Right cardiac atrium (tissue), 5 donors: Measurements from ENCODE around the gene ZYG11B. TPM values are rescaled to one million over a fixed set of nuclear protein-coding genes. Genes with fewer than 3 reads are reported as not detected.
"Not testable (repeated sequence)": the region's sequence is repeated elsewhere in the genome, so short reads cannot be mapped to it uniquely, and the experiment has no call there.

Experiments used
- ATAC-seq, 2 donors: fragments of 200-7000 bp; cut with Tn5 transposase; one replicate each; pipeline versions ENCODE4 v1.8.0 to v1.9.1; 2020; ENCODE audit warnings: moderate library complexity in 2 of 2, mild to moderate bottlenecking in 1 of 2
- DNase-seq, 3 donors: peaks; one replicate each; pipeline ENCODE4 v3.0.0-alpha.2; 2020
- H3K27ac ChIP-seq: one replicate; pipeline ENCODE4 v1.5.1; 2013; ENCODE audit warnings: mild to moderate bottlenecking, low read length, control low read depth, moderate library complexity
- H3K27me3 ChIP-seq: one replicate; pipeline ENCODE4 v1.6.1; 2013; ENCODE audit not compliant: control insufficient read depth, insufficient read depth
- H3K4me1 ChIP-seq: one replicate; pipeline ENCODE4 v1.6.1; 2013; ENCODE audit warnings: low read length; ENCODE audit not compliant: control insufficient read depth, insufficient read depth
- H3K4me3 ChIP-seq: one replicate; pipeline ENCODE4 v1.5.1; 2013; ENCODE audit warnings: low read length, control low read depth
- H3K9me3 ChIP-seq: one replicate; pipeline ENCODE4 v1.6.1; 2013; ENCODE audit warnings: low read length; ENCODE audit not compliant: control insufficient read depth
- WGBS: extraction: QIAGEN DNeasy Blood & Tissue Kit; methylation state at CpG from one replicate; pipeline ENCODE4 v1.1.7; 2013; 5-methylcytosine and 5-hydroxymethylcytosine counted together
- intact Hi-C, 4 donors: fragments of 100-400 bp; cut with DNase I; formaldehyde crosslinking; loops; one replicate each; pipeline versions ENCODE4 v1.11.0 to v1.14.0; 2022 to 2023
- polyA plus RNA-seq: library from polyadenylated mRNA; stranded (reverse); fragments of 200-250 nt; gene quantifications from one replicate; pipeline ENCODE4 v1.2.3, GENCODE V29; 2013
- total RNA-seq, 4 donors: library from RNA; stranded (reverse); fragmentation: NEBNext Ultra II Directional; extraction: Animal tissue kit (Norgen Biotek cat#: 25700); gene quantifications; one replicate each; pipeline ENCODE4 v1.2.1, GENCODE V29; 2021
- donor health status: healthy with polysubstance abuse.
- donor health status: DM: no; HTN: yes; CAD: no.
- donor health status: DM: no; HTN: no; CAD: no.
- donor health status: DM: no; HTN: yes; CAD: no; lungs with severe emphysema.
- donor health status: DM: yes; HTN: yes; CAD: no.

Gene ZYG11B
- total and polyA plus RNA-seq, 5 donors: 17.8 to 58.7 (median 53.2) TPM

DNA sequence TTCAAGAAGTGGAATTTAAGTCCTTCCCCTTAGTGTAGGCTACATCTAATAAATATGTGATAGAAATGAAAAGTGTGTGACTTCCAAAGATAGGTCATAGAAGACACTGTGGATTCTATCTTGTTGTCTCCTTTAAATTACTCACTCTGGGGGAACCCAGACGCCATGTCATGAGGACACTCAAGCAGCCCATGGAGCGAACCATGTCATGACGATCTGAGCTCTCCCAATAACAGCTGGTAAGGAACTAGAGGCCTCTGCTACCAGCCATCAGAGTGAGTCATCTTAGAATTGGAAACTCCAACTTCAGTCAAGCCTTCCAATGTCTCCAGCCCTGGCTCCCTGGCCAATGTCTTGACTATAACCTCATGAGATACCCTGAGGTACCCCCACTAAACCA lies 34.4 kb upstream of the ZYG11B start:
- Histone ChIP-seq H3K4me3 (no peak overlapping the region), H3K4me1 (no peaks in the 10 kb centered on the region), H3K27ac (no peak overlapping the region), H3K9me3 (no peaks in the 10 kb centered on the region), H3K27me3 (no peaks in the 10 kb centered on the region)
- WGBS: 97% methylated on average over 3 of the region's 3 CpGs
- intact Hi-C loops: loop anchor here in 1 of 4 donors (10.0 kb wide), 1 partner anchor 287 kb away; the partner anchor contains the start of genes ORC1 and PRPF38A
- no peak for ATAC-seq
- no peak for DNase-seq

DNA sequence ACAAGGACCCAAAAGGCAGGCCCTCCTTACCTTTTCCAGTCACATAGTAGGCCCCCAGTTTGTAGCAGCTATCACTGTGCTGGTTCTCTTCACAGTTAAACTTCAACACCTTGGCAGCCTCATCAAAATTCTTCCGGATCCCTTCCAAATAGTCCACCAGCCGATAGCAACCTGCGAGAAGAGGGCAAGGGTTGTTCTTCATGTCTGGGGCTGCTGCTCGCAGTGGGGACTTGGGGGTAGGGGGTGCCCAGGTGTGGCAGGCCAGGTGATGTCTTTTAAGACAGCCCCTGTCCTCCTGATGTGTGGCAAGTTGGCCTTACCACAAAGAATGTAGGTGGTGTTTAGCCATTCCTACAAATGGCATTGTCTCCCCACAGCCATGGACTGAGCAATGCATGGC lies 33.6 kb upstream of the ZYG11B start:
- H3K27me3 ChIP-seq: no peaks in the 10 kb centered on the region
- no peak for ATAC-seq
- 95% methylated on average over 4 of the region's 4 CpGs for WGBS
- no peak overlapping the region for H3K27ac ChIP-seq
- no peak for DNase-seq
- intact Hi-C loops: loop anchor here in 1 of 4 donors (10.0 kb wide), 1 partner anchor 288 kb away; the partner anchor contains the start of genes ORC1 and PRPF38A
- no peak overlapping the region for H3K4me3 ChIP-seq
- H3K4me1 ChIP-seq: no peaks in the 10 kb centered on the region
- no peaks in the 10 kb centered on the region for H3K9me3 ChIP-seq

DNA sequence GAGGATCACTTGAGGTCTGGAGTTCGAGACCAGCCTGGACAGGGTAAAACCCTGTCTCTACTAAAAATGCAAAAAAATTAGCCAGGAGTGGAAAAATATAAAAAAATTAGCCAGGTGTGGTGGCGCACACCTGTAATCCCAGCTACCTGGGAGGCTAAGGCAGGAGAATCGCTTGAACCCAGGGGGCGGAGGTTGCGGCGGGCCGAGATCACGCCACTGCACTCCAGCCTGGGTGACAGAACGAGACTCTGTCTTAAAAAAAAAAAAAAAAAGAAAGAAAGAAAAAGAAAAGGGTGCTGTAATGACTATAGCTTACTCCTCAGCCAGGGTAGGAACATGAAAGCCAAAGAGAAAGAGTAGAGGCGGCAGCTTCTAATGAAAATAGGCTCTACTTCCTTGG lies 32.9 kb upstream of the ZYG11B start:
- ATAC-seq, H3K27me3 ChIP-seq, H3K9me3 ChIP-seq, H3K4me3 ChIP-seq, H3K27ac ChIP-seq, DNase-seq, H3K4me1 ChIP-seq: not testable (repeated sequence)
- WGBS: 96% methylated on average over 10 of the region's 10 CpGs
- intact Hi-C loops: loop anchor here in 1 of 4 donors (10.0 kb wide), 1 partner anchor 289 kb away; the partner anchor contains the start of genes ORC1 and PRPF38A

DNA sequence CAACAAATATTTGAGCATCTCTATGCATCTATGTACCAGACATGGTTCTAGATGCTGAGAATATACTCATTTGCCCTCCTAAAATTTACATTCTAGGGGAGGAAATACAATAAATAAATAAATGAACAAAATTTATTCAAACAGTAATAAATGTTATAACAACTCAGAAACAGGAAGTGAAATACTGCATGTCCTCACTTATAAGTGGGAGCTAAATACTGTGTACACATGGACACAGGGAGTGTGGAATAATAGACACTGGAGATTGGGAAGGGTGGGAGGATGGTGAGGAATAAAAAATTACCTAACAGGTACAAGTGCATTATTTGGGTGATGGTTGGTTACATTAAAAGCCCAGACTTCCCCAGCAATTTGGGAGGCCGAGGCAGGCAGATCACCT lies 32.4 kb upstream of the ZYG11B start:
- H3K9me3 ChIP-seq: no peaks in the 10 kb centered on the region
- no peak overlapping the region for H3K4me3 ChIP-seq
- H3K4me1 ChIP-seq: no peaks in the 10 kb centered on the region
- 97% methylated on average over 1 of the region's 1 CpG for WGBS
- no peaks in the 10 kb centered on the region for H3K27me3 ChIP-seq
- ATAC-seq: no peak
- no peak for DNase-seq
- H3K27ac ChIP-seq: no peak overlapping the region
- intact Hi-C loops: loop anchor here in 1 of 4 donors (10.0 kb wide), 1 partner anchor 289 kb away; the partner anchor contains the start of genes ORC1 and PRPF38A

DNA sequence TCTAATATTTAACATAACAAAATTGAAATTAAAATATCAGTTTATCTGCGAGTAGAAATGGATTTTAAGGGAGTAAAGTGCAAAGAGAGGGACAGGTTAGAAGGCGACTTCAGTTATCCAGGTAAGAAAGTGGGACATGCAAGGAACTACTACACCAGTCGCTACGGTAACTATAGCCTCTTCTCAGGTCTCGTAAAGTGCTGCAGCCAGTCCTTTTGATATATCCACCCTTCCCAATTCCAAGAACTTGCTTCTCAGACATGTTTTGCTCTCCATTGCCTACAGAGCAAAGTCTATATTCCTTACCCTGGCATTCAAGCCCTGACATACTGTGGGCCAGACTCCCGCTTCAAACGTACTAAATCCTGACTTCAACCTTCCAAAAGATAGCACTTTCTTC lies 30.6 kb upstream of the ZYG11B start:
- H3K9me3 ChIP-seq: no peaks in the 10 kb centered on the region
- DNase-seq (no peak), ATAC-seq (no peak)
- H3K27me3 ChIP-seq: no peaks in the 10 kb centered on the region
- H3K4me3 ChIP-seq: no peak overlapping the region
- H3K4me1 ChIP-seq: no peaks in the 10 kb centered on the region
- no peak overlapping the region for H3K27ac ChIP-seq
- intact Hi-C loops: loop anchor here in 1 of 4 donors (10.0 kb wide), 1 partner anchor 291 kb away; the partner anchor contains the start of genes ORC1 and PRPF38A
- WGBS: 92% methylated on average over 7 of the region's 7 CpGs

DNA sequence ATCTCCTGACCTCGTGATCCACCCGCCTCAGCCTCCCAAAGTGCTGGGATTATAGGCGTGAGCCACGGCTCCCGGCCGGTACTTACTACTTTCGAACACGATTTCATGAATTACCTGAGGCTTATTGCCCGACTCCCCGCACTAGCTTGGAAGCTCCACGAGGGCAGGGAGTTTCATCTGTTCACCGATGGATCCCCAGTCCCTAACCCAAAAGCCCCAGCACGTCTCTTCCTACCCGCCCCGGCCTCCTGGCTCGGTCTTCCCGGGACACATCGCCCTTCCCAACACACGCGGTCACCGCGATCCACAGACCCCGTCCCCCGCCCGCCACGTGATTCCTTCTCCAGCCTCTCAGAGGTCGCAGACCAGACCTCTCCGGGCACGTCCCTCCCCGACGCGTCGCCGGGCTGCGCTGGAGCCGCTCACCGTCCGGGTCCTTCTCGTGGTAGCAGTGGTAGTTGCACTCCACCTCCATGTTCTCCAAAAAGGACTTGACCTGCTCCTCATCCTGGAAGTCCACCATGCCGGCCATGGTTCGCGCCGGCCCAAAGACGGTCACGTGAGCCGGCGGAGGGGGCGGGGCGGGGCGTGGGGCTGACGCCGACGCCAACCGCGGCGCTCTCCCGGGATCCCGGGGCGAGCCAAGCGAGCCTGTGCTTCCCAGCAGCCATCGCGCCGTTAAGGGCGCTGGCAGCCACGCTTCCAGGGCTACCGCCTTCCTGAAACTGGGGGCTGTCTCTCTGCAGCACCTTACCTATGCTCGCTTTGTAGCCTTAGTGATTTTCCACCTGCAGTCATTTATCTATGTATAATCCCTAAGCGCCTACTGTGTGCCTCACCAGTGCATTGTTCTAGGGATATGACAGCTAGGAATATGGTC lies 28.2 kb upstream of the ZYG11B start, which contains the start of gene COA7:
TSS of gene COA7 (minus strand) at position 553 of the 880 bp plus-strand sequence. CDS start at position 532, 21 bp downstream.
- DNase-seq: peak; percentile 89 to 96 (median 96)
- no peaks in the 10 kb centered on the region for H3K4me1 ChIP-seq
- no peaks in the 10 kb centered on the region for H3K9me3 ChIP-seq
- 2% methylated on average over 68 of the region's 68 CpGs for WGBS
- peak; percentile 93 to 94 for ATAC-seq
- H3K27me3 ChIP-seq: no peaks in the 10 kb centered on the region
- peak within 1 kb of the TSS; percentile 77 for H3K27ac ChIP-seq
- H3K4me3 ChIP-seq: peak within 1 kb of the TSS; percentile 43
- intact Hi-C loops: loop anchor here in 1 of 4 donors (10.0 kb wide), 1 partner anchor 293 kb away; the partner anchor contains the start of genes ORC1 and PRPF38A

DNA sequence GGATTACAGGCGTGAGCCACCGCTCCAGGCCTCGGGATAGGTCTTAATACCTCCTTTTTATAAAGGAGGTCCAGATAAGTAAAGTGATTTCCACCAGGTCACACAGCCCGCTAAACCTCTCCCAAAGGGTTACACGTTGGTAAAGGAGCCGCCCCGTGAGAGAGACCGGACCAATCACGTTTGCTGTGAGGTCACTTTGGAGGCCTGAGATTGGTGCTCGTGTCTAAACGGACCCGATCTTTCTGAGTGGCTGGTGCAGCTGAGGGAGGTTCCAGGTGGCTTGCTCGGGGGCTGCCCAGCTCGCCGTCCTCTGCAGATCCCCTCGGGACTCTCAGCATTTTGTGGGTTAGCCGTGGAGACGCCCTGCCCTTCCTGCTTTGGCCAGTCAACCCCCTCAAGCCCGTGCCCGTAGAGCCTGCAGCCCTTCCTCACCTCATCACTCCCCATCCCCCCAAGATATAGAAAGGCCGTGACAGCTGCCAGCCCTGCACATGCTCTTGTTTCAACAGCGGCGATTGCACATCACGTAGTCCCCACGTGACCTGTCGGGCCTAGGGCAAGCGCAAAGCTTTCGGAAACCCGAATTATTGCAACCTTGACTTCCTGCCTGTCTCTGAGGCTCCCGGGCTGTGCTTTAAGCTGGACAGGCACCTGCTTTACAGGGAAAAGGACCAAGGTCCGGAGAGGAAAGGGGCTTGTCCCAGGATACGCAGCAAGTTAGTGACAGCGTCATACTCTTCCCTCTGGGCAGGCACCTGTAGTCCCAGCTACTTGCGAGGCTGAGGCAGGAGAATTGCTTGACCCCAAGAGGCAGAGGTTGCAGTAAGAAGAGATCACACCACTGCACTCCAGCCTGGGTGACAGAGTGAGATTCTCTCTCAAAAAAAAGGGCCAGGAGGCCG lies 23.1 kb upstream of the ZYG11B start:
- intact Hi-C loops: loop anchor here in 1 of 4 donors (10.0 kb wide), 1 partner anchor 222 kb away; the partner anchor contains the start of genes ECHDC2 and SCP2
- ATAC-seq (peak; percentile 94 to 95), DNase-seq (peak; percentile 89 to 94 (median 93))
- Histone ChIP-seq H3K4me3 (peak overlapping the region; percentile 72), H3K27ac (peak overlapping the region; percentile 100), H3K27me3 (no peaks in the 10 kb centered on the region), H3K4me1 (no peaks in the 10 kb centered on the region), H3K9me3 (no peaks in the 10 kb centered on the region)
- WGBS: 4% methylated on average over 35 of the region's 35 CpGs

DNA sequence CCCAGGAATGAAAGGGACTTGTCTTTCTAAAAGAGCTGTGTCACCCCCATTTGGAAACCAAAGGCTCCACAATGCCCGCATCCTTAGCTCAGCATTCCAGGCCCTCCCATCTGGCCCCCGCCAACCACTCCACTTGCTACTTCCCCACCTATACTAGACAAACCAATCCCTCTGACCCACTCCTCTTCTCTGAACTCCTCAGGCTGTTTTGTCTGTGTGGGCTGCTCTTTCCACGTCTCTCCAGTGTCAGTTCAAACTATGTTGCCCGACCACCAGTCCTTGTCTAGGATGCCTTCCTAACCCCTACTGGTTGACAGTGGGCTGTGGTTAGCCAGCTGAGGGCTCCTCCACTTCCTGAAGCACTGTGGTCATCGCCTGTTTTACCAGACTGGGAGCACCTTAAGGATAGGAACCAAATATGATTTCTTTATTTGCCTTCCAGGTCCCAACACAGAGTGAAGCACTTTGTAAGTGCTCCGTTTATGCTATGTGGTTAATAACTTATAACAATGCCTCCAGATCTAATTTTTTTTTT lies 20.1 kb upstream of the ZYG11B start:
- DNase-seq (no peak), ATAC-seq (no peak)
- H3K27ac ChIP-seq: no peak overlapping the region
- 68% methylated on average over 6 of the region's 6 CpGs for WGBS
- intact Hi-C loops: loop anchor here in 1 of 4 donors (10.0 kb wide), 1 partner anchor 219 kb away; the partner anchor contains the start of genes ECHDC2 and SCP2
- no peak overlapping the region for H3K4me3 ChIP-seq
- no peaks in the 10 kb centered on the region for H3K27me3 ChIP-seq
- no peaks in the 10 kb centered on the region for H3K9me3 ChIP-seq
- peaks cover 1% of the 10 kb centered on the region for H3K4me1 ChIP-seq

DNA sequence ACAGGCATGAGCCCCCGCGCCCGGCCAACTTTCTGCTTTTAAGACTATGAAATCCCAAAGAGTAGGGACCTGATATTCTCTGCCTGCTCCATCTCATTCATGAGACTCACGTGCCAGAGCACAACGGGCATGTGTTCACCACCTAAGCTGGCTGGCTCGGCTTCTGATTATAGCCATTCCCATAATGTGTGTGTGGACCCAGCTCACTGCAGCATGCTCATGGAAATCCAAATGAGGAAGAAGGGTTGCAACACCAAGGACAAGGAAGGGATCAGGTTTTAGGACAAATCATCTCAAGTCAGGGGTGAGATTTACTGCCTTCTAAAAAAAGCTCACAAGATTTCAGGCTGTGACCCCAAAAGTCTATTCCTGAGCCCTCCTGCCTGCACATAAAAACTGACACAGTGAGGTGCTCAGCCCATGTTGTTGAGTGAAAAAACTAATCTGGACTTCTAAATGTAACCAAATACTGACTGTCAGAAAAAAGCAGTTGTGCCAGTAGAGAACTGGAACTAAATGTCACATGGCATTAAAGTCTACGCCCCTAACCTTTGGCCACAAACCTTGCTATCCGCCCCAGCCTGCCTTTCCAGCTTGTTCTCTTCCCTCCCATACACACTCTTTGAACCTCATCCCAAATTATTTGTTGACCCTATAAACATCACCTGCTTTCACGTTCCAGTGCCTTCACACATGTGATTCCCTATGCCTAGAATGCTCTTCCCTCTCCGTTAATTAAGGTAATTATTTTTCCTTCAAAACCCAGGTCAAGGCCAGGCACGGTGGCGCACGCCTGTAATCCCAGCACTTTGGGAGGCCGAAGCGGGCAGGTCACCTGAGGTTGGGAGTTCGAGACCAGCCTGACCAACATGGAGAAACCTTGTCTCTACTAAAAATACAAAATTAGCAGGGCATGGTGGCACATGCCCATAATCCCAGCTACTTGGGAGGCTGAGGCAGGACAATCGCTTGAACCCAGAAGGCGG lies 19.0 kb upstream of the ZYG11B start:
- intact Hi-C loops: loop anchor here in 1 of 4 donors (10.0 kb wide), 1 partner anchor 218 kb away; the partner anchor contains the start of genes ECHDC2 and SCP2
- no peak overlapping the region for H3K27ac ChIP-seq
- peaks cover 1% of the 10 kb centered on the region for H3K4me1 ChIP-seq
- H3K27me3 ChIP-seq: no peaks in the 10 kb centered on the region
- ATAC-seq (no peak), DNase-seq (peak in 1 of 3 donors; percentile 19)
- no peak overlapping the region for H3K4me3 ChIP-seq
- WGBS: 87% methylated on average over 18 of the region's 18 CpGs
- H3K9me3 ChIP-seq: no peaks in the 10 kb centered on the region
